ENCODE measurements around the gene DMRT1. TPM values are rescaled to one million over a fixed set of nuclear protein-coding genes. Genes with fewer than 3 reads are reported as not detected.

DMRT1 gene
- total RNA-seq, 1 experiment from 2014 or later: 0.47 TPM

- TF ChIP-seq, protein P1, sequence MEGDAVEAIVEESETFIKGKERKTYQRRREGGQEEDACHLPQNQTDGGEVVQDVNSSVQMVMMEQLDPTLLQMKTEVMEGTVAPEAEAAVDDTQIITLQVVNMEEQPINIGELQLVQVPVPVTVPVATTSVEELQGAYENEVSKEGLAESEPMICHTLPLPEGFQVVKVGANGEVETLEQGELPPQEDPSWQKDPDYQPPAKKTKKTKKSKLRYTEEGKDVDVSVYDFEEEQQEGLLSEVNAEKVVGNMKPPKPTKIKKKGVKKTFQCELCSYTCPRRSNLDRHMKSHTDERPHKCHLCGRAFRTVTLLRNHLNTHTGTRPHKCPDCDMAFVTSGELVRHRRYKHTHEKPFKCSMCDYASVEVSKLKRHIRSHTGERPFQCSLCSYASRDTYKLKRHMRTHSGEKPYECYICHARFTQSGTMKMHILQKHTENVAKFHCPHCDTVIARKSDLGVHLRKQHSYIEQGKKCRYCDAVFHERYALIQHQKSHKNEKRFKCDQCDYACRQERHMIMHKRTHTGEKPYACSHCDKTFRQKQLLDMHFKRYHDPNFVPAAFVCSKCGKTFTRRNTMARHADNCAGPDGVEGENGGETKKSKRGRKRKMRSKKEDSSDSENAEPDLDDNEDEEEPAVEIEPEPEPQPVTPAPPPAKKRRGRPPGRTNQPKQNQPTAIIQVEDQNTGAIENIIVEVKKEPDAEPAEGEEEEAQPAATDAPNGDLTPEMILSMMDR (IDR thresholded peaks at IDR 0.05 in 2 of 3, conservative IDR thresholded peaks at IDR 0.05 in 1 of 3; ENCODE audit: borderline replicate concordance in 1 of 3, insufficient read depth in 1 of 3, low read depth in 2 of 3, low read length in 2 of 3): no peak
- TF ChIP-seq, protein P2, sequence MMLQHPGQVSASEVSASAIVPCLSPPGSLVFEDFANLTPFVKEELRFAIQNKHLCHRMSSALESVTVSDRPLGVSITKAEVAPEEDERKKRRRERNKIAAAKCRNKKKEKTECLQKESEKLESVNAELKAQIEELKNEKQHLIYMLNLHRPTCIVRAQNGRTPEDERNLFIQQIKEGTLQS (IDR thresholded peaks at IDR 0.05): no peak
- TF ChIP-seq ELF1 (IDR thresholded peaks at IDR 0.05; ENCODE audit: borderline replicate concordance, low read depth): no peak
- TF ChIP-seq, protein P3, sequence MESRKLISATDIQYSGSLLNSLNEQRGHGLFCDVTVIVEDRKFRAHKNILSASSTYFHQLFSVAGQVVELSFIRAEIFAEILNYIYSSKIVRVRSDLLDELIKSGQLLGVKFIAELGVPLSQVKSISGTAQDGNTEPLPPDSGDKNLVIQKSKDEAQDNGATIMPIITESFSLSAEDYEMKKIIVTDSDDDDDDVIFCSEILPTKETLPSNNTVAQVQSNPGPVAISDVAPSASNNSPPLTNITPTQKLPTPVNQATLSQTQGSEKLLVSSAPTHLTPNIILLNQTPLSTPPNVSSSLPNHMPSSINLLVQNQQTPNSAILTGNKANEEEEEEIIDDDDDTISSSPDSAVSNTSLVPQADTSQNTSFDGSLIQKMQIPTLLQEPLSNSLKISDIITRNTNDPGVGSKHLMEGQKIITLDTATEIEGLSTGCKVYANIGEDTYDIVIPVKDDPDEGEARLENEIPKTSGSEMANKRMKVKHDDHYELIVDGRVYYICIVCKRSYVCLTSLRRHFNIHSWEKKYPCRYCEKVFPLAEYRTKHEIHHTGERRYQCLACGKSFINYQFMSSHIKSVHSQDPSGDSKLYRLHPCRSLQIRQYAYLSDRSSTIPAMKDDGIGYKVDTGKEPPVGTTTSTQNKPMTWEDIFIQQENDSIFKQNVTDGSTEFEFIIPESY (IDR thresholded peaks at IDR 0.05; ENCODE audit: extremely low read depth, insufficient replicate concordance, low read length): no peak
- TF ChIP-seq EGR1 (IDR thresholded peaks at IDR 0.05; ENCODE audit: low read depth): no peak
- no peak for TF ChIP-seq RAD21 (IDR thresholded peaks at IDR 0.05; ENCODE audit: low read depth)
- TF ChIP-seq TCF7L2 (IDR thresholded peaks at IDR 0.05; ENCODE audit: borderline replicate concordance, extremely low read depth, insufficient read depth, insufficient read length): no peak
- TF ChIP-seq ZNF274 (IDR thresholded peaks at IDR 0.05; ENCODE audit: low read depth, low read length): no peak
- no peak for TF ChIP-seq SRF (IDR thresholded peaks at IDR 0.05; ENCODE audit: low read depth)
- TF ChIP-seq, protein P4, sequence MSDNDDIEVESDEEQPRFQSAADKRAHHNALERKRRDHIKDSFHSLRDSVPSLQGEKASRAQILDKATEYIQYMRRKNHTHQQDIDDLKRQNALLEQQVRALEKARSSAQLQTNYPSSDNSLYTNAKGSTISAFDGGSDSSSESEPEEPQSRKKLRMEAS (IDR thresholded peaks at IDR 0.05): no peak
- Histone ChIP-seq H2AFZ (ENCODE audit: low read depth, low read length, poor library complexity, severe bottlenecking) (no peak overlapping the region), H3K4me3 (replicated peaks in 1 of 2; ENCODE audit: low read depth in 1 of 2, low read length in 2 of 2) (no peak overlapping the region), H3K36me3 (ENCODE audit: control insufficient read depth in 1 of 2, insufficient read depth in 2 of 2, low read length in 2 of 2) (no peaks in the 10 kb centered on the region), H3K27ac (ENCODE audit: low read depth, low read length) (no peak overlapping the region), H3K9me2 (ENCODE audit: insufficient read depth) (no peaks in the 10 kb centered on the region), H3K79me2 (ENCODE audit: insufficient read depth, low read length) (no peaks in the 10 kb centered on the region), H3K9ac (ENCODE audit: low read length) (no peak overlapping the region), H3K27me3 (ENCODE audit: insufficient read depth, low read length) (peaks cover 28% of the 10 kb centered on the region), H4K20me1 (ENCODE audit: insufficient read depth) (no peaks in the 10 kb centered on the region), H3K9me3 (ENCODE audit: control insufficient read depth in 1 of 2, insufficient read depth in 1 of 2, low read depth in 1 of 2, low read length in 2 of 2) (no peaks in the 10 kb centered on the region), H3K4me1 (ENCODE audit: control insufficient read depth in 1 of 2, insufficient read depth in 2 of 2, low read length in 2 of 2) (no peaks in the 10 kb centered on the region), H3K4me2 (ENCODE audit: low read length) (no peak overlapping the region)
- intact Hi-C loops (cut with micrococcal nuclease): no loop called here
- ChIA-PET RAD21 (ENCODE audit: low non-redundant PET in 1 of 2, low total read pairs in 2 of 2, uncharacterized antibody in 2 of 2, unreplicated experiment in 2 of 2) (no interaction called here), POLR2A (no interaction called here), CTCF (no interaction called here)
- ATAC-seq: no peak
- DNase-seq (ENCODE audit: low read depth, low spot score): no peak
- BruUV-seq (replicated peaks): no TSS peak
Observed at GRCh38 chr9:959914-960313, 118.4 kb downstream of the DMRT1 start.
